Measurements from ENCODE around the gene DTX1.

DTX1 gene

GRCh38 chr12:113055594-113056380, 743 bp upstream of the DTX1 start:
- DNase-seq: no peak

GRCh38 chr12:113056381-113056630, 224 bp upstream of the DTX1 start:
- DNase-seq: no peak

GRCh38 chr12:113057565-113058485, 1.3 kb downstream of the DTX1 start:
- peak; percentile 20 for DNase-seq

- DNase-seq: no peak
These were observed 2.0 kb downstream of the DTX1 start for GRCh38 chr12:113058553-113058952.

- peak; percentile 12 for DNase-seq
These were observed 2.6 kb downstream of the DTX1 start for GRCh38 chr12:113059071-113059595.

GRCh38 chr12:113060336-113060960, 3.9 kb downstream of the DTX1 start:
- DNase-seq: no peak

GRCh38 chr12:113061061-113061694, 4.6 kb downstream of the DTX1 start:
- no peak for DNase-seq

- DNase-seq: no peak
These were observed 6.2 kb downstream of the DTX1 start for GRCh38 chr12:113062502-113063395.

- DNase-seq: no peak
These were observed 7.1 kb downstream of the DTX1 start for GRCh38 chr12:113063396-113064350.

- DNase-seq: no peak
These were observed 8.0 kb downstream of the DTX1 start for GRCh38 chr12:113064395-113065125.

- DNase-seq: no peak
These were observed 8.8 kb downstream of the DTX1 start for GRCh38 chr12:113065126-113066007.

GRCh38 chr12:113066813-113067400, 10.4 kb downstream of the DTX1 start:
- no peak for DNase-seq

- DNase-seq: no peak
These were observed 11.7 kb downstream of the DTX1 start for GRCh38 chr12:113067987-113068935.

GRCh38 chr12:113069149-113069548, 12.6 kb downstream of the DTX1 start:
- no peak for DNase-seq

- DNase-seq: no peak
These were observed 13.2 kb downstream of the DTX1 start for GRCh38 chr12:113069751-113070116.

- DNase-seq: peak; percentile 62
These were observed 13.8 kb downstream of the DTX1 start for GRCh38 chr12:113070117-113070906.
